Gastrocnemius medialis (tissue), 4 donors: ENCODE results near the gene PCGF6. TPM values are rescaled to one million over a fixed set of nuclear protein-coding genes. Genes with fewer than 3 reads are reported as not detected.

ENCODE experiments used
- ATAC-seq, 2 donors: fragments of 150-250 bp; one replicate each; pipeline ENCODE4 v1.9.1; 2016
- DNase-seq, 2 donors: peaks; one replicate each; pipeline ENCODE4 v3.0.0-alpha.2; 2019
- H3K27ac ChIP-seq, 4 donors: fragments of 200-600 bp; sonication (generic); 1 replicate in 1 of 4; 2 replicates in 3 of 4; pipeline ENCODE4 v1.5.1; 2016 to 2018; ENCODE audit warnings: mild to moderate bottlenecking in 2 of 4, moderate library complexity in 1 of 4
- H3K27me3 ChIP-seq, 3 donors: fragments of 200-600 bp; sonication (generic) in 2 of 3; 1 replicate in 1 of 3; 2 replicates in 2 of 3; pipeline versions ENCODE4 v1.5.1 to v1.6.0; 2016 to 2019; ENCODE audit warnings: mild to moderate bottlenecking in 1 of 3, moderate library complexity in 1 of 3
- H3K36me3 ChIP-seq, 2 donors: fragments of 200-600 bp; sonication (generic) in 1 of 2; one replicate each; pipeline ENCODE4 v1.5.1; 2017 to 2018
- H3K4me1 ChIP-seq, 2 donors: fragments of 200-600 bp; sonication (generic) in 1 of 2; one replicate each; pipeline ENCODE4 v1.5.1; 2016 to 2017; ENCODE audit warnings: mild to moderate bottlenecking in 2 of 2
- H3K4me3 ChIP-seq, 4 donors: fragments of 200-600 bp; sonication (generic) in 3 of 4; 1 replicate in 1 of 4; 2 replicates in 3 of 4; pipeline ENCODE4 v1.5.1; 2016 to 2019; ENCODE audit warnings: mild to moderate bottlenecking in 2 of 4
- H3K9me3 ChIP-seq, 3 donors: fragments of 200-600 bp; sonication (generic) in 2 of 3; 1 replicate in 1 of 3; 2 replicates in 2 of 3; pipeline ENCODE4 v1.5.1; 2016 to 2019
- POLR2A ChIP-seq, 2 donors: fragments of 450-650 bp; IDR thresholded peaks; one replicate each; pipeline ENCODE4 v1.6.1; 2017; ENCODE audit warnings: antibody characterized with exemption in 2 of 2, mild to moderate bottlenecking in 2 of 2, moderate library complexity in 2 of 2
- in situ Hi-C, 4 donors: fragments of 200-750 bp; cut with MboI; loops; one replicate each; pipeline versions ENCODE4 v1.15.0 to v1.8.0; 2017; ENCODE audit warnings: low sequenced_read_pairs in 4 of 4
- intact Hi-C: fragments of 100-400 bp; cut with DNase I; formaldehyde crosslinking; loops from one replicate; pipeline ENCODE4 v1.15.1; 2023; ENCODE audit warnings: low total_unique reads
- microRNA counts, 2 donors: library from miRNA; unstranded; fragments of <30 nt; microRNA quantifications; one replicate each; lab custom pipeline; 2016
- microRNA-seq, 2 donors: library from miRNA; unstranded; fragments of <30 nt; microRNA quantifications; one replicate each; pipeline ENCODE4, GENCODE V29; 2016; ENCODE audit warnings: borderline replicate concordance in 2 of 2
- total RNA-seq, 4 donors: library from RNA; depleted of rRNA; stranded (reverse); fragments of >200 nt; gene quantifications; one replicate each; pipeline versions ENCODE4 v1.1.0 to v1.2.3, GENCODE V29; 2016
- TF ChIP-seq, protein P1 (sequence below), 5 experiments: fragments of 450-650 bp in 3 of 5; fragments of 200-600 bp in 2 of 5; sonication (generic) in 2 of 5; IDR thresholded peaks in 4 of 5; conservative IDR thresholded peaks in 1 of 5; 1 replicate in 4 of 5; 2 replicates in 1 of 5; pipeline ENCODE4 v1.5.1; 2016 to 2019; ENCODE audit warnings: antibody characterized with exemption in 5 of 5, mild to moderate bottlenecking in 3 of 5, moderate library complexity in 3 of 5

PCGF6 gene
- total RNA-seq, 4 donors from 2014 or later = 8.9 to 16.0 (median 12.1) TPM

DNA sequence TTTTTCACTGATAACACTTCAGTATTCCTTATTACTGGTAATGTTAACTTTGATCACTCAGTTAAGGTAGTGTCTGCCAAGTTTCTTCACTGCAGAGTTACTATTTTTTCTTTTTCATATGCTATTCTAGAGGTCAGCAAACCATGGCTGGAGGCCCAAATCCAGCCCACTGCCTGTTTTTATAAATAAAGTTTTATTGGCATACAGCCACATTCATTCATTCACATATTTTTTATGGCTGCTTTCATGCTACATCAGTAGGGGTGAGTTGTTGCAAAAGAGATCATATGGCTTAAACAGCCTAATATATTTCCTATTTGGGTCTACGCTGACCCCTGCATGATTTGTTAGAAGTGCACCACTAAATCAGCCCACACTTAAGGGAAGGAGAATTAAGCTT lies 94.3 kb downstream of the PCGF6 start:
- Histone ChIP-seq H3K27ac (no peak overlapping the region), H3K4me1 (no peaks in the 10 kb centered on the region), H3K27me3 (no peaks in the 10 kb centered on the region), H3K4me3 (no peak overlapping the region), H3K36me3 (no peaks in the 10 kb centered on the region), H3K9me3 (no peaks in the 10 kb centered on the region)
- TF ChIP-seq, protein P1, sequence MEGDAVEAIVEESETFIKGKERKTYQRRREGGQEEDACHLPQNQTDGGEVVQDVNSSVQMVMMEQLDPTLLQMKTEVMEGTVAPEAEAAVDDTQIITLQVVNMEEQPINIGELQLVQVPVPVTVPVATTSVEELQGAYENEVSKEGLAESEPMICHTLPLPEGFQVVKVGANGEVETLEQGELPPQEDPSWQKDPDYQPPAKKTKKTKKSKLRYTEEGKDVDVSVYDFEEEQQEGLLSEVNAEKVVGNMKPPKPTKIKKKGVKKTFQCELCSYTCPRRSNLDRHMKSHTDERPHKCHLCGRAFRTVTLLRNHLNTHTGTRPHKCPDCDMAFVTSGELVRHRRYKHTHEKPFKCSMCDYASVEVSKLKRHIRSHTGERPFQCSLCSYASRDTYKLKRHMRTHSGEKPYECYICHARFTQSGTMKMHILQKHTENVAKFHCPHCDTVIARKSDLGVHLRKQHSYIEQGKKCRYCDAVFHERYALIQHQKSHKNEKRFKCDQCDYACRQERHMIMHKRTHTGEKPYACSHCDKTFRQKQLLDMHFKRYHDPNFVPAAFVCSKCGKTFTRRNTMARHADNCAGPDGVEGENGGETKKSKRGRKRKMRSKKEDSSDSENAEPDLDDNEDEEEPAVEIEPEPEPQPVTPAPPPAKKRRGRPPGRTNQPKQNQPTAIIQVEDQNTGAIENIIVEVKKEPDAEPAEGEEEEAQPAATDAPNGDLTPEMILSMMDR (IDR thresholded peaks at IDR 0.05 in 4 of 5, conservative IDR thresholded peaks at IDR 0.05 in 1 of 5) = no peak
- no peak for TF ChIP-seq POLR2A (IDR thresholded peaks at IDR 0.05)
- DNase-seq (no peak), ATAC-seq (no peak)
- intact Hi-C loops (no loop called here), in situ Hi-C loops (no loop called here)

DNA sequence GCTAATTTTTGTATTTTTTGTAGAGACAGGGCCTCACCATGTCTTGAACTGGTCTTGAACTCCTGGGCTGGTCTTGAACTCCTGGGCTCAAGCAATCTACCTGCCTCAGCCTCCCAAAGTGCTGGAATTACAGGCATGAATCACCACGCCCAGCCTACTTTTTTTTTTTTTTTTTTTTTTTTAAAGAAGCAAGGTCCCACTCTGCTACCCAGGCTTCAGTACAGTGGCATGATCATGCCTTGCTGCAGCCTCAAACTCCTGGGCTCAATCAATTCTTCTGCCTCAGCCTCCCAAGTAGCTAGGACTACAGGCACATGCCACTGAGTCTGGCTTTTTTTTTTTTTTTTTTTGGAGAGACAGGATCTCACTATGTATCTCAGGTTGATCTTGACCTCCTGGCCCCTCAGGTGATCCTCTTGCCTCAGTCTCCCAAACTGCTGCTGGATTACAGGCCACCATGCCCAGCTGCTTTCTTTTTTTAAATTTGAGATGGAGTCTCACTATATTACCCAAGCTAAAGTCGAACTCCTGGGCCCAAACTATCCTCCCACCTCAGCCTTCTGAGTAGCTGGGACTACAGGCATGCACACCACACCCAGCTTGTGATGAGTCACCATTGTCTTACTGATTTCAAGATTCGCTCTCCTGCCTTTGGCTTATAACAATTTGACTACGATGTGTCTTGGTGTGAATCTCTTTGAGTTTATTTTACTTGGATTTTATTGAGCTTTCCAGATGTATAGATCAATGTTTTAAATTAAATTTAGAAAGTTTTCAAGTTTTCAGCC lies 96.2 kb downstream of the PCGF6 start:
- ATAC-seq (no peak), DNase-seq (no peak)
- H3K9me3 ChIP-seq = no peaks in the 10 kb centered on the region
- no peak overlapping the region for H3K27ac ChIP-seq
- H3K4me1 ChIP-seq = no peaks in the 10 kb centered on the region
- no peaks in the 10 kb centered on the region for H3K36me3 ChIP-seq
- H3K27me3 ChIP-seq = no peaks in the 10 kb centered on the region
- intact Hi-C loops (no loop called here), in situ Hi-C loops (no loop called here)
- no peak overlapping the region for H3K4me3 ChIP-seq
- no peak for TF ChIP-seq POLR2A (IDR thresholded peaks at IDR 0.05)

DNA sequence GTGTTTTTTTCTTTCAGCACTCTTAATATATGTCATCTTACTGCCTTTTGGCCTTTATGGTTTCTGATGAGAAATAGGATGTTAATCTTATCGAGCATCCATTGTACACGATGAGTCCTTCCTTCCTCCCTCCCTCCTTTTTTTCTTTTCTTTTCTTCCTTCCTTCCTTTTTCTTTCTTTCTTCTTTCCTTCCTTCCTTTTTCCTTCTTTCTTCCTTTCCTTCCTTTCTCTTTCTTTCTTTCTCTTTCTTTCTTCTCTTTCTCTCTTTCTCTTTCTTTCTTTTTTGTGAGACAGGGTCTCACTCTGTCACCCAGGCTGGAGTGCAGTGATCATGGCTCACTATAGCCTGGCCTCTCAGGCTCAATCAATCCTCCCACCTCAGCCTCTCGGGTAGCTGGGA lies 96.8 kb downstream of the PCGF6 start:
- Histone ChIP-seq H3K27me3 (no peaks in the 10 kb centered on the region), H3K27ac (no peak overlapping the region), H3K9me3 (no peaks in the 10 kb centered on the region), H3K4me3 (no peak overlapping the region), H3K4me1 (no peaks in the 10 kb centered on the region), H3K36me3 (no peaks in the 10 kb centered on the region)
- intact Hi-C loops (no loop called here), in situ Hi-C loops (no loop called here)
- TF ChIP-seq POLR2A (IDR thresholded peaks at IDR 0.05) = no peak
- TF ChIP-seq, protein P1 (IDR thresholded peaks at IDR 0.05 in 4 of 5, conservative IDR thresholded peaks at IDR 0.05 in 1 of 5) = no peak
- ATAC-seq = no peak
- no peak for DNase-seq

MicroRNAs within 50 kb of the gene (microRNA counts, 767-probe panel; counts per million panel counts)
- 356 to 448 counts per million in 2 donors for microRNA hsa-miR-1307-3p (lab: Ali Mortazavi, UCI)

Small RNA genes lying within 50 kb of the gene (microRNA-seq; reads per million reads assigned to microRNA genes)
- 531 to 644 reads per million in 2 donors for gene MIR1307

Other genes with a start within 250 kb of the PCGF6 start
- gene NT5C2, start 157.9 kb downstream of the PCGF6 start, total RNA-seq = 10 to 100 TPM; 33.5 to 53.2 (median 35.3) TPM
- not detected for gene RPEL1, start 105.3 kb downstream of the PCGF6 start, total RNA-seq
- gene INA, start 74.0 kb downstream of the PCGF6 start, total RNA-seq = under 1 TPM in 1 of 4 donors, not detected in 3; 0.24 TPM
- 1 to 10 TPM; 4.1 to 6.4 (median 5.2) TPM for gene TAF5, start 16.8 kb upstream of the PCGF6 start, total RNA-seq
- gene ATP5MK, start 45.3 kb upstream of the PCGF6 start, total RNA-seq = 100 to 1,000 TPM; 436 to 724 (median 552) TPM
- 10 to 100 TPM; 16.7 to 22.7 (median 19.5) TPM for gene PDCD11, start 45.5 kb upstream of the PCGF6 start, total RNA-seq
- 10 to 100 TPM in 3 of 4 donors, 1 to 10 TPM in 1; 8.9 to 19.8 (median 16.9) TPM for gene CALHM2, start 101.2 kb upstream of the PCGF6 start, total RNA-seq
- gene CALHM1, start 107.8 kb upstream of the PCGF6 start, total RNA-seq = not detected
- not detected for gene CALHM3, start 128.1 kb upstream of the PCGF6 start, total RNA-seq
- gene NEURL1, start 142.6 kb upstream of the PCGF6 start, total RNA-seq = 100 to 1,000 TPM in 2 of 4 donors, 10 to 100 TPM in 2; 67.6 to 147 (median 110) TPM